ENCODE results near the gene ZPBP2.
"Not testable (repeated sequence)": the region's sequence is repeated elsewhere in the genome, so short reads cannot be mapped to it uniquely, and the experiment has no call there.

ZPBP2 gene

DNA sequence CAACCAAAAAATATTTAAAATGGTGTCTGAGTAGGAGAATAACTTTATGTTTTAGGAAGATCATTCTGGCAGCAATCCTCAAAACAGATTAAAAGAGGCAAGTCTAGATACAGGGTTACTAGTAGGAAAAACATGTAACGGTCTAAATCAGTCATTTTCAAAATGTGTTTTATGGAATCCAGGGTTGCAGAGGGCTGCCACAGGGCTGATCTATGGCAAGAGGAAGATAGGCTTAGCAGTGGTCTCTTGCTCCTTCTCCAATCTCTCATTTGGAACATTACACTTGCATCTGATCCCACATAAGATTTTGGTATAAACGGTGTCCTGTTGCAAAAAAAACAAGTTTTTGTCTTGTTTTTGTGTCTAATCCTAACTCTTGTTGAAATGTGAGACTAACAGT, 13.1 kb upstream of the ZPBP2 start:
- H3K4me3 ChIP-seq (ENCODE audit: low read depth, low read length) = no peak overlapping the region

DNA sequence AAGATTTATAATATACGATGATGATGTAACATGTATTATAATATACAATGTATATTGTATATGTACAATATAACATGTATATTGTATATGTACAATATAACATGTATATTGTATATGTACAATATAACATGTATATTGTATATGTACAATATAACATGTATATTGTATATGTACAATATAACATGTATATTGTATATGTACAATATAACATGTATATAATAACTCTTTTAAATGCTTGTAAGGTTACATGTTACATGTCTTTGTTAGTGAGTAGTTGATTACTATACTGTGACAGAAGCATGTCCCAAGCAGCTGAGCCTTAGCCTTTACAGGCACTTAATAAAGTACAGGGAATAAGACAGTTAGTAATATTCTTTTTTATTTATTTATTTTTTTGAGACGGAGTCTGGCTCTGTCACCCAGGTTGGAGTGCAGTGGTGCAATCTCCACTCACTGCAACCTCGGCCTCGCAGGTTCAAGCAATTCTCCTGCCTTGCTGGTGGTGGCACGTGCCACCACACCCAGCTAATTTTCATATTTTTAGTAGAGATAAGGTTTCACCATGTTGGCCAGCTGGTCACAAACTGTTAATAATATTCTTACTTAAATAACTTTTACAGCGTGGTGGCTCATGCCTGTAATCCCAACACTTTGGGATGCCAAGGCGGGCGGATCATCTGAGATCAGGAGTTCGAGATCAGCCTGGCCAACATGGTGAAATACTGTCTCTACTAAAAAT, 11.9 kb upstream of the ZPBP2 start:
- H3K4me3 ChIP-seq (ENCODE audit: low read depth, low read length) = not testable (repeated sequence)

DNA sequence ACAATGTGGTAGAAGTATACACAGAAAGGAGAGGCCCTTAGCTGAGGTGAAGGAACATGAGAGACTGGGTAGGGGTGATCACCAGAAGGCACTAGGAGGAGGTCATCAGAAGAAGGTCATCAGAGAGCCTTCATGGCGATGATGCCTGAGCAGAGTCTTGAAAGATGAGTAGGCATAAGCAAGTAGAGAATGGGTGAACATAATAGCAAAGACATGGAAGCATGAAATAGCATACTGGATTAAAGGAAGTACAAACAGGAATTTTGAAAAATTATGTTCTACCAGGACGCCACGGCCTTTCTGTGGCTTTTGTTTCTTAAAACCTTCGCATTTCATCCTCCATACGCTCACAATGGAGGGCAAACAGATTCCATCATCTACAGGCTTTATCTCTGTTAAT, 6.8 kb upstream of the ZPBP2 start:
- H3K4me3 ChIP-seq (ENCODE audit: low read depth, low read length) = no peak overlapping the region

DNA sequence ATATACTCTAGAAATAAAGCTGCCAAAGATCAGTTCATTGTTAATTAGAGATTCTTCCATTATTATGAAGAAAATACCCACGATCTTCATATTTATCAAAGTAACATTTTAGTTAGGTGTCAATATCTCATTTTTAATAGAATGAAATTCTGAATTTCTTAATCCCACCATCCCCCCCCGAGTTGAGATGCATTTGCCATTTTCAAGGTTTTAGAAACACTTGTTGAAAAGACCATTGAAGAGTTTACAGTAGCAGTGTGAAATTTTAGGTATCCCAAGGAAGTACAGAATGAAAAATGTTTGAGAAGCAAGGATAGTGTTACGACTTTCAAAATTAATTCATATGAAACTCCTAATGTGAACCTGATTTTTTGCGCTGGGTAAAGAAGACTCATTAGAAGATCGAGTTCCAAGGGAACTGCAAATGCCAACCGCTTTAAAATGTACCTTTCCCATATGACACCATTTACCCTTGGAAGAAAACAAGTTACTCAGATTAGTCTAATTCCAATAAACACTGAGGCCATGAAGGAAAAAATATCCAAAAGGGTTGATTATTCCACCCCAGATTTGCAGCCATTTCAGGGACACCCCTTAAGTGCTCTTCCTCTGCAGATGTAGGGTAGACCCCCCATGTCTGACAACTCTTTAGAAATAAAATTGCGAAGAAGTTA, 4.6 kb upstream of the ZPBP2 start:
- no peak overlapping the region for H3K4me3 ChIP-seq (ENCODE audit: low read depth, low read length)

DNA sequence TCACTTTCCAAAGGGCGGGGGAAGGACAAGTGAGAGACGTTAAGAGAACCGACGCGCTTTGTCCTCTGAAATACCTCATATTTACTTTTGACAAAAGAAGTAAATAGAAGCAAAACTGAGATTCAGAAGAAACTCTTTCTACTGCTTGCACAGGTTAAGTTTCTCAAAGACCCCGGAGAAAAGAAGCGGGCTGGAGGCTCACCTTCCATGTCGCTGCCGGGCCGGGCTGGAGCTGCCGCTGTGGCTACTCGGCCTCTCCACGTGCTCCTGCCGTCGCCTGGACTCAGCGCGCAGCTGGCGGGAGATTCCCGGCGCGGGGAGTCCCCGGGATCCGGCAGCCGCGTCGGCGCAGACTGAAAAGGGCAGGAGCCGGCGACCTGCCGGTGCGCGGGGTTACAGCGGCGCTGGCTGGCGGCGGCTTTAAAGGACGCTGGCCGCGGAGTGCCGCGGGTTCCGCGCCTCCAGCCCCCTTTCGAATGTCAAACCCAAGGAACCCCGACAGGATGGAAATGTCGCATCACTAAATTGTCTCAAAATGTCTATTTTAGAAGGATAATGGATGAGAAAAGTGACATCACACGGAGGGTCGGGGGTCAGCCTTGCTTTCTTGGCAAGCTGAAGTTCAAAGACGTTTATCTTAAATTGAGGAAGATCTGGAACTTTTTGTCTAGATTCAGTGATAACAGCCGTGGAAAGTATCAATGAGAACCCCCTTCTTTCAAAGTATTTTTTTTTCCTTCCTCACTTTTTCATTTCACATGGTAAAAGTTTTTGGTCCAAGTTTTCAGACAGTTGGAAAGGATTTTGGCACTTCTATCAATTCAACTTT, 3.9 kb upstream of the ZPBP2 start, which contains the start of gene IKZF3:
Gene IKZF3, minus strand, starts transcription at position 395 of the 829 bp plus-strand sequence. Its CDS starts 186 bp downstream, at position 209.
- H3K4me3 ChIP-seq (ENCODE audit: low read depth, low read length) = no peak within 1 kb of the TSS

DNA sequence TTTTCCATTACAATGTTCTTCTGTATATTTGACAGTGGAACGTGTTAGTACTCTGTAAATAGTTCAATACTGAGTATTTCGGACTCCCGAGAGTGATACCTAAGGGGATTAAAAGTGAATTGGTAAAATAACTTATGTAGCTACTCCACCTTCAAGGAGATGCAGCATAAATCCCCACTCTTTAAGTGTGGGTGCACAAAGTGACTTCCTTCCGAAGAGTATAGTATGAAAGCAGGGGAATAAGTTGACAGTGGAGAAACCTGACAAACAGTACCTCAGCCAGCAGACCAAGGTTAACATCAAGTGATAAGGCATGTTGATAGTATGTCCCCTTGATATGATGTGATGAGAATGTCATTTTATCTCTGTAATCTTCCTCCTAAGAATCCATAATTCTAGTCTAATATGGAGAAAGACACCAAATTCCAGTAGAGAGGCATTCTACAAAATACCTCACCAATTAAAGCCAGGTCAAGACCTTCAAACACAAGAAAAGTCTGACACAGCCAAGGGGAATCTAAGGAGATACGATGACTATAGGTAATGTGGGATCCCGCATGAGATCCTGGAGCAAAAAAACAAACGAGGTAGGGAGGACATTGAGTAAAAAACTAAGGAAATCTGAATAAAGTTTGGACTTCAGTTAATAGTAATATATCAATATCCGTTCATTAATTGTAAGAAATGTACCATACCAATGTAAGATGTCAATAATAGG, 1.8 kb upstream of the ZPBP2 start:
- H3K4me3 ChIP-seq (ENCODE audit: low read depth, low read length) = no peak overlapping the region

DNA sequence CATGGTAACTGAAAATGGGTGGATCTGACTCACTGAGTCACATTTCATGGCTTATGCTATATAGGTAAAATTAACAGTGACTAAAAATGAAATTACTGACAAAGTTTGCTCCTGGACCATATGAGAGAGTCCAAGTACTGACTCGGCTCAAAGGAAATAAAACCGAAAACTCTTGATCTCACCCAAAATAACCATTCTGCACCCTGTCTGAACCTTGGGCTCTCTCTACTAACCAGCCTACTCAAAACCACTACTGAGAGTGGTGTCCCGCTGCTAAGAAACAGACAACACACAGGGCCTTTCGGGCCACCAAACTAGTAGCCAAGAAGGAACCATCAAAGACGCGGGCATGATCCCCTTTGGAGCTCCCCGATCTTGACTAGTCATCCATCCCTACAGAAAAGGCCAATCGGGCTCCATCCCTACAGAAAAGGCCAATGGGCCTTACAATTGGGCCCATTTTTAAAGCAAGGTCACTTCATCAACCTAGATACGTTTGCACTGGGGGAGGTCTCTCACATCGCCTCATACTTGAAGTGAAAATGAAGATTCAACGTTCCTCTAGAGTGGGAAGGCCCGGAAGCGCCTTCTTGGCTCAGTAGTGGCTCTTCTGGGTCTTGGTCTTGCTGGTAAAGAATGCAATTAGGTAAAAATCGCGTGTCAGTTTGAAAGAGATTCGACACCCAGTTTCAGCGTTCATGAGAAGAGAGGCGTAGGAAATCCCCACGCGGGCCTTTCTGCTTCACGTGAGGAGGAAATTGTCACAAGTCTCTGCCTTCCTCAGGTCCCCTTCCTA, 720 bp upstream of the ZPBP2 start:
- no peak overlapping the region for H3K4me3 ChIP-seq (ENCODE audit: low read depth, low read length)

DNA sequence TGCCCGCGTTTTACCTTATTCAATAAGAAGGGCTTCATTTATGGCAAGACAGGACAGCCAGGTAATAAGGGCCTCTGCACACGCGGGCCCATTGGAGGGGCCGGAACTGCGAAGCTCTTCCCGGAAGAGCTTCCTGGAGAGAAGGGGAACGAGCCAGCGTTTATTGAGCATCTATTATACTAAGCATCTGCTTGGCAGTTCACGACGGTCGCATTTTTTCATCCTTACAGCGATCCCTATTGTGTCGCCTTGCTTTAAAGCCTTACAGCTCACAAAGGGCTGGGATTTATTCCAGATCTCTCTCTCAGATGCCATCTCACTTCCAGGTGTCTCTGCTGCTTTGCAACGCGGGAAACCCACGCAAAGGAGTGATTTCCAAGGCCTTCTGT, 546 bp downstream of the ZPBP2 start:
- H3K4me3 ChIP-seq (ENCODE audit: low read depth, low read length) = no peak overlapping the region

DNA sequence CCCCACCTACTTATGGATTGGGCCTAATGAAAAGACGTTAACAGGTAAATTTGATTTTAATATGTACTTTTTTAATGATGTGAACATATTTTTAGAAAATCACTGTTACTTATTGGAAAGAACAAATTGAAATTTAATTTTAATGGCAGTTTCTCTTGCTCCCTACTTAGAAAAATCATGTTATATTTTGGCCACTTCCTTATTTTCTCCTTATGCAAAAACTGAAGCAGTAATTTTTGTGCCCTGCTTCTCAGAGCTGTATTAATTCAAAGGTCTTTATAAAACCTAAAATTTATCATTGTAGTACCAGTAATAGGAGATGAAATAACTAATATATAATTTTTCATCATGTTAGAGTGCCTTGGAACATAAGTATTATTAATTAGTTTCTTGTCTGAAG, 2.8 kb downstream of the ZPBP2 start:
- H3K4me3 ChIP-seq (ENCODE audit: low read depth, low read length) = no peak overlapping the region

DNA sequence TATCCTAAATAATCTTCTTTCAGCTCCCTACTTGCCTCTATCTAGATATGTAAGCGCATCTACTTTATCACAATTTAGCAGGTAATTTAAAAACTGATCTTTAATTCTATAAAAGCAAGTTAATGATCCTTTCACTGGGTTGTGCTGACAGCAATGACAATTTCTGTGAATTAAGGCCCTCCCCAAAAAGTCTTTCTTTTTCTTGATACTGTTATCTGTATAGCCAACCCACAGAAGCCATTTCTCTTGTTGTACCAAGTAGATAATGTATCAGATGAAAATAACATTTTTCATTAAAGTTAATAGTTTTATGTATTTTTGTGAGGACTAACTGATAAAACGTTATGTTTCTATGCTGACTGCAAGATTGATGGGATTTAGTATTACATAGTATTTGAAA, 3.8 kb downstream of the ZPBP2 start:
- no peak overlapping the region for H3K4me3 ChIP-seq (ENCODE audit: low read depth, low read length)

DNA sequence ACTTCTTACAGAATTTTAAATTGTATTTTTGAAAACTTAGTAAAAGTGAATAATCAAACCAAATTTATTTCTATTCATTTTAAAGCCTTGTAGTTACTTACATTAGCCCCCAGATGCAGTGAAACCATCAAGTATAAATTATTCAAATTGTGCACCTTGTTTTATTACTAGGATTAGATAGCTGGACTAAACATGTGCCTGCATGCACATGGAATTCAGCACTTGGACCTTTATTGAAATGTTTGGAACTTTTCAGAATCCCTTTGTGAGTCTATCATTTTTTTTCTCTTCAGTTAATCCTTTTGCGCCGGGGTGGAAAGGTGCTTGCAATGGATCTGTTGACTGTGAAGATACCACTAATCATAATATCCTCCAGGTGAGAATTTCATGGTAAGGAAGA, 4.7 kb downstream of the ZPBP2 start:
- no peak overlapping the region for H3K4me3 ChIP-seq (ENCODE audit: low read depth, low read length)

DNA sequence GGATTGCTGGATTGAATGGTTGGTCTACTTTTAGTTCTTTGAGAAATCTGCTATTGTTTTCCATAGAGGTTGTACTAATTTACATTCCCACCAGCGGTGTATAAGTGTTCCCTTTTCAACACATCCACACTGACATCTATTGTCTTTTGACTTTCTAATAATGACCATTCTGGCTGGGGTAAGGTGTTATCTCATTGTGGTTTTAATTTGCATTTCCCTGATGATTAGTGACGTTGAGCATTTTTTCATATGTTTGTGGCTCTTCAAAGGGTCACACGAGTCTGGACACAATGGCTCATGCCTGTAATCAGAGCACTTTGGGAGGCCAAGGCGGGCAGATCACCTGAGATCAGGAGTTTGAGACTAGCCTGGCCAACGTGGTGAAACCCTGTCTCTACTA, 18.1 kb downstream of the ZPBP2 start:
- H3K4me3 ChIP-seq (ENCODE audit: low read depth, low read length) = not testable (repeated sequence)

DNA sequence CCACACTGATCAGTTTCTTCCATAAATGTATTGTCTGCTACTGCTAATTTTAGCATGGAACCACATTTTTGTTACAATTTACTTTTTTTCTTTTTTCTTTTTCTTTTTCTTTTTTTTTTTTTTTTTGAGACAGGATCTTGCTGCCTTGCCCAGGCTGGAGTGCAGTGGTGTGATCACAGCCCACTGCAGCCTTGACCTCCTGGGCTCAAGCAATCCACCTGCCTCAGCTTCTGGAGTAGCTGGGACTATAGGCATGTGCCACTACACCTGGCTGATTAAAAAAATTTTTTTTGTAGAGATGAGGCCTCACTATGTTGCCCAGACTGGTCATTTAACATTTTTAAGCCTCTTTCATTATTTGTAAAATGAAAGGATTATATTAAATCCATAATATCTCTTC, 19.1 kb downstream of the ZPBP2 start:
- H3K4me3 ChIP-seq (ENCODE audit: low read depth, low read length) = no peak overlapping the region

DNA sequence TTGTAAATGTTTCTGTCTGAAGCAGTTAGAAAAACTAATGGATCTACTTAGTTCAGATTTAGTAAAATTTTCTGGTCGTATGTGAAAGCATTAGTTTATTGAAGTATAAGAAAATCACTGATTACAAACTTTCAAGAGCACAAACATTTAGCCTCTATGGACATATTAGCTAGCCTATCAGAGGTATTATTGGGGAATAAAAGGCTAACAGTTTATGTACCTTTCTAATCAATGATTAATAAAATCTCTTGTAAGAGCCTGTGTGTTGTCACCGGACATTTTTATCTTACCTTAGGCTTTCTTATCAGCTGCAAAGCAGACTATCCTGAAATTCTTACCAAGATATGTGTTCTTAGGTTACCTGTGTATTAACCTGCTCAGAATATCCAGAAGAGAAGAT, 21.2 kb downstream of the ZPBP2 start:
- H3K4me3 ChIP-seq (ENCODE audit: low read depth, low read length) = no peak overlapping the region

DNA sequence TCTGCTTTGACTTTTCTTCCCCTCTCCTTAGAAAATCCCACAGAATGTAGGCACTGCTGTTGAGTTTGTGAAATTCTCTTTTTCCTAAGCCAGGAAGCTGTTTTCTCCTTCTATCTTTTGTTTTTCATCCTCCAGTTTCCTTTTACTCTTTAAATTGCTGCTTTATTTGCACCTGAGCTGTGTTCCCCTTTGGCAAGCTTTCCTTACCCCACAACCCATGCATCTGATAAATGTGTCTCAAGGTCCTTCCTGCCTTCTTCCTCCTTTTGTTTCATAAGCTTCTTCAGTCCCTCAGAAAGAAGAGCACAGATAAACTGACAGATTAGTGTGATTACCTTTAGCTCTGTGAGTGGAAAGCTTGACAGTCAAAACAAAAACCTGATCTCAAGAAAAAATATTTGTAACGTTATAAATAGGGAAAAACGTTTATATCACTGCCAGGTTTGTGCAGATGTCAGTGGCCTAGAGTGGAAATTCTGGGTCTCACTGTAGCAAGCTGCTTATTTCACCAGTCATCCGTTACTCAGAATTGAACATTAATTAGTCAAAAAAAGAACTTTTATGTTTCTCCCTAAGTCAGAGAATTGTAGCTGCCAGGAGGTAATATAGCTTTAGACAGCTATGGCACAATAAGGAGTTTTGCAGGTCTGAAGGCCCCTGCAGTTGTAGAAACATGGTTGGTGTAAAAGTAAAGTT, 26.8 kb downstream of the ZPBP2 start:
- no peak overlapping the region for H3K4me3 ChIP-seq (ENCODE audit: low read depth, low read length)

DNA sequence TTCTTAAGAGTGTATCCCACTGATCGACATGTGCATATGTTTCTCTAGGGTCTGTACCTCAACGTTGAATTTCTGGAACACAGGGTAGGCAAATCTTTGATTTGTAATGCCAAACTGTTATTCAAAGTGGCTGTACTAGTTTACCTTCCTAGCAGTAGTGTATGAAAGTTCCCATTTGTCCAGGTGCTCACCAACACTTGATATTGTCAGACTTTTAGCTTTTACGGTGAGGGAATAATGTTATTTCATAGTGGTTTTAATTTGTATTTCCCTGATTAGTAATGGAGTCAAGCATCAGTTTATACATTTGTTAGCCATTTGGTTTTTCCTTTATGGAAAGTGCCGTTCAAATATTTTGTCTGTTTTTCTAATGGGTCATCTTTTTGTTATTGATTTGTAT, 30.1 kb downstream of the ZPBP2 start:
- no peak overlapping the region for H3K4me3 ChIP-seq (ENCODE audit: low read depth, low read length)

DNA sequence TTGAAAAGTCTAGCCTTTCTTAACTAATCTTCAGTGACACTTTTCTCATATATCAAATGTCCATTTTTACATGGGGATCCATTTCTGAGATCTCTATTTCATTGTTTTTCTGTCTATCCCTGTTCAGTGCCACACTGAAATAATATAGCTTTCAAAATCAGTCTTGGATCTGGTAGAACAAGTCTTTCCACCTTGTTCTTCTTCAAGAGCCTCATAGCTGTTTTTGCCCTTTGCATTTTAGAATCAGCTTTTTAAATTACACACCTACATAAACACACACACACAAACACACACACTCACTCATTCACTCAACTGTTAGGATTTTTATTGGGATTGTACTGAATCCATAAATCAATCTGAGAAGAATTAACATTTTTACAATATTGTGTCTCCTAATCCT, 31.2 kb downstream of the ZPBP2 start:
- no peak overlapping the region for H3K4me3 ChIP-seq (ENCODE audit: low read depth, low read length)

DNA sequence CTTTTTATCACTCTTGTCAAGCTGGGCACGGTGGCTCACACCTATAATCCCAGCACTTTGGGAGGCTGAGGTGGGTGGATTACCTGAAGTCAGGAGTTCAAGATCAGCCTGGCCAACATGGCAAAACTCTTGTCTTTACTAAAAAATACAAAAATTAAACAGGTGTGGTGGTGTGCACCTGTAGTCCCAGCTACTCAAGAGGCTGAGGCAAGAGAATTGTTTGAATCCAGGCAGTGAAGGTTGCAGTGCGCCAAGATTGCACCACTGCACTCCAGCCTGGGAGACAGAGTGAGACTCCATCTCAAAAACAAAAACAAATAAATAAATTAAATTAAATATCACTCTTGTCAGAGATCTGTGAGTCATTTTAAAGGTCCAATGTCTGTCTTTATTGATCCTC, 34.0 kb downstream of the ZPBP2 start:
- H3K4me3 ChIP-seq (ENCODE audit: low read depth, low read length) = not testable (repeated sequence)

DNA sequence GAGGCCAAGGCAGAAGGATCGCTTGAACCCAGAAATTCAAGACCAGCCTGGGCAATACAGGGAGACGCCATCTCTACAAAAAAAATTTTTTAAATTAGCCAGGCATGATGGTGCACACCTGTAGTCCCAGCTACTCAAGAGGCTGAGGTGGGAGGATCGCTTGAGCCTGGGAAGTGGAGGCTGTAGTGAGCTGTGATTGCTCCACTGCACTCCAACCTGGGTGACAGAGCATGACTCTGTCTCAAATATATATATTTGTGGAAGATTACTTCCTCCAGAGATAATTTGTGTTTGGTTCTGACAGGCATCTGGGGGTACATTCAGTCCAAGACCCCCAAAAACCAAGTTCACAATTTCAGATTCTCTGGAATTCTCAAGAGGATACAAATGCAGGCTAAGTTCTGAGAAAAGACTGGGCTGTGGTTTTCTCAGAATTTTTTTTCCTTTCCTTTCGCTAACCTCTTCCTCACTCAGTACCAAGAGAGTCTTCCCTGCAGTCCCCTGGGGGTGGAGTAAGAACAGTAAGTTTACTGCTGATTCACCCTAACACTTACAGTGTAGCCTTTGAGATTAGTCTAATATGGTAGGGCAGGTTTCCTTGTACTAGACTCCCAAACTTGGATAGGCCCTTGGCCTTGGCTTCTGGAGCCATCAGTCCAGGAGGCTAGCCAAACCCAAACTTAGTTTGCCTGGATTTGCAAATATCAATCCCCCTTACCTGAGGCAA, 35.3 kb downstream of the ZPBP2 start:
- no peak overlapping the region for H3K4me3 ChIP-seq (ENCODE audit: low read depth, low read length)
